H9 (cell line): Measurements from ENCODE around the gene IFI27L1. TPM values are rescaled to one million over a fixed set of nuclear protein-coding genes. Genes with fewer than 3 reads are reported as not detected.

ENCODE experiments used
- DNase-seq: peaks from one replicate; pipeline ENCODE4 v3.0.0-alpha.2; 2017
- H2AFZ ChIP-seq: one replicate; pipeline ENCODE4 v1.6.1; 2013; ENCODE audit warnings: mild to moderate bottlenecking, low read length, control low read depth, moderate library complexity
- H2AK5ac ChIP-seq: 2 replicates; pipeline ENCODE4 v1.6.1; 2013; ENCODE audit warnings: low read length, control low read depth, mixed read lengths; ENCODE audit not compliant: insufficient read length
- H2BK120ac ChIP-seq: one replicate; pipeline ENCODE4 v1.6.1; 2013; ENCODE audit warnings: low read depth, mild to moderate bottlenecking, low read length, control low read depth, inconsistent platforms; ENCODE audit not compliant: poor library complexity, severe bottlenecking
- H2BK12ac ChIP-seq: 2 replicates; pipeline ENCODE4 v1.6.1; 2013; ENCODE audit warnings: low read length, control low read depth, mixed read lengths, low read depth; ENCODE audit not compliant: insufficient read length
- H2BK15ac ChIP-seq: 2 replicates; pipeline ENCODE4 v1.6.1; 2013; ENCODE audit warnings: low read depth, low read length, control low read depth
- H2BK20ac ChIP-seq: one replicate; pipeline ENCODE4 v1.6.1; 2013; ENCODE audit warnings: low read depth, mild to moderate bottlenecking, low read length, control low read depth, inconsistent platforms; ENCODE audit not compliant: poor library complexity, severe bottlenecking
- H2BK5ac ChIP-seq: 2 replicates; pipeline ENCODE4 v1.6.1; 2013; ENCODE audit warnings: low read length, control low read depth, mixed read lengths; ENCODE audit not compliant: insufficient read length
- H3K14ac ChIP-seq: 2 replicates; pipeline ENCODE4 v1.6.1; 2013; ENCODE audit warnings: low read length, control low read depth; ENCODE audit not compliant: insufficient read depth
- H3K18ac ChIP-seq: 2 replicates; pipeline ENCODE4 v1.6.1; 2013; ENCODE audit warnings: low read depth, mild to moderate bottlenecking, mixed read lengths, low read length, control low read depth; ENCODE audit not compliant: insufficient read length
- H3K23ac ChIP-seq: 2 replicates; pipeline ENCODE4 v1.6.1; 2013; ENCODE audit warnings: low read length, control low read depth, mixed read lengths, low read depth; ENCODE audit not compliant: insufficient read length
- H3K23me2 ChIP-seq: 2 replicates; pipeline ENCODE4 v1.6.1; 2013; ENCODE audit warnings: low read depth, mild to moderate bottlenecking, mixed read lengths, low read length, control low read depth; ENCODE audit not compliant: insufficient read length, poor library complexity, severe bottlenecking
- H3K27ac ChIP-seq: 2 replicates; pipeline ENCODE4 v1.5.1; 2013; ENCODE audit warnings: low read length, control low read depth, mixed read lengths, low read depth; ENCODE audit not compliant: insufficient read length
- H3K27me3 ChIP-seq: 2 replicates; pipeline ENCODE4 v1.6.1; 2013; ENCODE audit warnings: low read length, control low read depth, inconsistent platforms; ENCODE audit not compliant: insufficient read depth
- H3K4ac ChIP-seq: 2 replicates; pipeline ENCODE4 v1.6.1; 2013; ENCODE audit warnings: low read depth, mild to moderate bottlenecking, control low read depth, inconsistent platforms, low read length, moderate library complexity
- H3K4me1 ChIP-seq: 2 replicates; pipeline ENCODE4 v1.6.1; 2013; ENCODE audit warnings: low read length, control low read depth, inconsistent platforms; ENCODE audit not compliant: insufficient read depth
- H3K4me2 ChIP-seq: 2 replicates; pipeline ENCODE4 v1.6.1; 2013; ENCODE audit warnings: low read length, control low read depth, mixed read lengths; ENCODE audit not compliant: insufficient read length, insufficient read depth
- H3K56ac ChIP-seq: 2 replicates; pipeline ENCODE4 v1.6.1; 2013; ENCODE audit warnings: low read depth, mild to moderate bottlenecking, mixed read lengths, low read length, control low read depth; ENCODE audit not compliant: insufficient read length
- H3K79me1 ChIP-seq: 2 replicates; pipeline ENCODE4 v1.6.1; 2013; ENCODE audit warnings: low read depth, mild to moderate bottlenecking, moderate library complexity, low read length, control low read depth, inconsistent platforms; ENCODE audit not compliant: insufficient read depth, poor library complexity, severe bottlenecking
- H3K79me2 ChIP-seq: 2 replicates; pipeline ENCODE4 v1.6.1; 2013; ENCODE audit warnings: low read length, control low read depth, inconsistent platforms; ENCODE audit not compliant: insufficient read depth
- H3K9ac ChIP-seq: 2 replicates; pipeline ENCODE4 v1.6.1; 2013; ENCODE audit warnings: low read length, control low read depth, mixed read lengths; ENCODE audit not compliant: insufficient read length; ENCODE audit errors: extremely low read depth
- H3K9me3 ChIP-seq: one replicate; pipeline ENCODE4 v1.6.1; 2013; ENCODE audit warnings: low read depth, low read length, inconsistent platforms; ENCODE audit not compliant: control insufficient read depth
- H3T11ph ChIP-seq: one replicate; pipeline ENCODE4 v1.6.1; 2013; ENCODE audit warnings: mild to moderate bottlenecking, low read length, control low read depth, inconsistent platforms
- H4K20me1 ChIP-seq: one replicate; pipeline ENCODE4 v1.6.1; 2013; ENCODE audit not compliant: control insufficient read depth, insufficient read length, insufficient read depth
- H4K5ac ChIP-seq: 2 replicates; pipeline ENCODE4 v1.6.1; 2013; ENCODE audit warnings: low read depth, mild to moderate bottlenecking, mixed read lengths, low read length, control low read depth; ENCODE audit not compliant: insufficient read length
- H4K8ac ChIP-seq: replicated peaks from 2 replicates; pipeline ENCODE4 v1.6.1; 2013; ENCODE audit warnings: low read length, control low read depth, mixed read lengths, low read depth; ENCODE audit not compliant: insufficient read length
- H4K91ac ChIP-seq: 2 replicates; pipeline ENCODE4 v1.6.1; 2013; ENCODE audit warnings: low read depth, mild to moderate bottlenecking, moderate library complexity, mixed read lengths, low read length, control low read depth; ENCODE audit not compliant: insufficient read length
- H3K27ac Mint-ChIP-seq, 3 experiments: 2 replicates in 2 of 3; 3 replicates in 1 of 3; pipeline ENCODE4 v1.8.0; 2020 to 2021; ENCODE audit warnings: mixed read lengths in 3 of 3, mild to moderate bottlenecking in 1 of 3, moderate library complexity in 1 of 3
- H3K27me3 Mint-ChIP-seq: 2 replicates; pipeline ENCODE4 v1.8.0; 2021; ENCODE audit warnings: low read depth, mild to moderate bottlenecking, moderate library complexity, mixed read lengths
- H3K36me3 Mint-ChIP-seq, 3 experiments: 2 replicates in 2 of 3; 3 replicates in 1 of 3; pipeline ENCODE4 v1.8.0; 2020 to 2021; ENCODE audit warnings: low read depth in 3 of 3, mixed read lengths in 3 of 3; ENCODE audit not compliant: insufficient read depth in 1 of 3
- H3K4me1 Mint-ChIP-seq, 2 experiments: 2 replicates each; pipeline ENCODE4 v1.8.0; 2020; ENCODE audit warnings: mixed read lengths in 2 of 2
- H3K4me3 Mint-ChIP-seq, 2 experiments: 2 replicates in 1 of 2; 3 replicates in 1 of 2; pipeline ENCODE4 v1.8.0; 2020 to 2021; ENCODE audit warnings: mild to moderate bottlenecking in 2 of 2, mixed read lengths in 2 of 2, moderate library complexity in 1 of 2
- H3K9me3 Mint-ChIP-seq, 2 experiments: 2 replicates in 1 of 2; 3 replicates in 1 of 2; pipeline ENCODE4 v1.8.0; 2020; ENCODE audit warnings: mild to moderate bottlenecking in 2 of 2, mixed read lengths in 2 of 2, moderate library complexity in 1 of 2
- whole genome bisulfite sequencing: extraction: QIAGEN DNeasy Blood & Tissue Kit; methylation state at CpG from one replicate; pipeline ENCODE4 v1.1.7; 2013; ENCODE audit warnings: missing lambda C conversion rate, low lambda C conversion rate, mixed read lengths; ENCODE audit not compliant: insufficient read length; ENCODE audit errors: extremely low coverage; 5-methylcytosine and 5-hydroxymethylcytosine counted together
- total RNA-seq: library from RNA; stranded (reverse); gene quantifications from 2 replicates; pipeline ENCODE4 v1.2.1, GENCODE V29; 2021
- TF ChIP-seq, protein P1 (sequence below): fragments of 200-600 bp; sonication (generic); conservative IDR thresholded peaks from 3 replicates; pipeline ENCODE4 v1.8.0; 2021; ENCODE audit warnings: antibody characterized with exemption, mild to moderate bottlenecking

IFI27L1 gene
- total RNA-seq, 1 experiment from 2014 or later: 27.4 TPM

DNA sequence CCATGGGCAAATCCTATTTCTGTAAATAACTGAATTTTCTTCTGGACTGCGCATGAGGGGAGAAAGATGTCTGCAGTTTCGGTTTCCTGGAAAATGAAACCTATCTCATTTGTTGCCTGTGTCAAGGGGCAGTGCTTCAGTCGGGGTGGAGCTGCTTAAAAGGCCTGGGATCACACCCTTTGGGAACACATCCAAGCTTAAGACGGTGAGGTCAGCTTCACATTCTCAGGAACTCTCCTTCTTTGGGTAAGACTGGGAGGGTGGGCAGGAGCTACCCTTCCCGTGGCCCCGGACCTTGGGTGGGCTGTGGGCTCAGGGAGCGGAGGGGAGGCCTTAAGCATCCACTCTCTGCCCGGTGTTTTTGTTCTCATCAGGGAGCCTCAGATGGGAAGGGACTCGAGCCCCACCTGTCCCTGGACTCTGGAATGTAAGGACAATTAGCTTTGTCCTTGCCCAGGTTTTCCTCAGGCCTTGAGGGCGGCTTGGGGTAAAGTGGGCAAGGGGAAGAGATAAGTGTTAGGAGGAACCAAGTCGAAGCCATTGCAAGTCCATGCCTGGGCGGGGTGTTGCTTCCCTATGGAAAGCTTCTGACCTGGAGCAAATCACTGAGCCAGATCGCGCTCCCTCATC lies 29.6 kb downstream of the IFI27L1 start, which contains the start of gene IFI27:
IFI27 (plus strand) TSS at position 185 of the 630 bp plus-strand sequence.
- Histone ChIP-seq H3K9me3 (no peaks in the 10 kb centered on the region), H3K27me3 (no peaks in the 10 kb centered on the region), H3K56ac (no peak within 1 kb of the TSS), H3T11ph (no peak within 1 kb of the TSS), H3K23ac (no peak within 1 kb of the TSS), H4K20me1 (no peaks in the 10 kb centered on the region), H3K4me1 (no peaks in the 10 kb centered on the region), H2BK5ac (no peak within 1 kb of the TSS), H2BK20ac (no peak within 1 kb of the TSS), H2AK5ac (no peak within 1 kb of the TSS), H3K27ac (no peak within 1 kb of the TSS), H3K23me2 (no peaks in the 10 kb centered on the region), H4K91ac (no peak within 1 kb of the TSS), H4K5ac (no peak within 1 kb of the TSS), H4K8ac (no peak within 1 kb of the TSS), H3K4me2 (no peak within 1 kb of the TSS), H2BK120ac (no peak within 1 kb of the TSS), H2BK15ac (no peak within 1 kb of the TSS), H3K79me1 (no peaks in the 10 kb centered on the region), H2AFZ (no peak within 1 kb of the TSS), H3K18ac (peak within 1 kb of the TSS; percentile 30), H2BK12ac (no peak within 1 kb of the TSS), H3K14ac (0 out of 2 replicates have a peak within 1 kb of the TSS, but pooled peaks have one; percentile 43), H3K79me2 (no peaks in the 10 kb centered on the region), H3K9ac (no peak within 1 kb of the TSS), H3K4ac (no peak within 1 kb of the TSS)
- peak within 1 kb of the TSS in 2 of 3 experiments; percentile 52 to 81; a peak in 2 of 7 replicates for H3K27ac Mint-ChIP-seq
- TF ChIP-seq, protein P1, sequence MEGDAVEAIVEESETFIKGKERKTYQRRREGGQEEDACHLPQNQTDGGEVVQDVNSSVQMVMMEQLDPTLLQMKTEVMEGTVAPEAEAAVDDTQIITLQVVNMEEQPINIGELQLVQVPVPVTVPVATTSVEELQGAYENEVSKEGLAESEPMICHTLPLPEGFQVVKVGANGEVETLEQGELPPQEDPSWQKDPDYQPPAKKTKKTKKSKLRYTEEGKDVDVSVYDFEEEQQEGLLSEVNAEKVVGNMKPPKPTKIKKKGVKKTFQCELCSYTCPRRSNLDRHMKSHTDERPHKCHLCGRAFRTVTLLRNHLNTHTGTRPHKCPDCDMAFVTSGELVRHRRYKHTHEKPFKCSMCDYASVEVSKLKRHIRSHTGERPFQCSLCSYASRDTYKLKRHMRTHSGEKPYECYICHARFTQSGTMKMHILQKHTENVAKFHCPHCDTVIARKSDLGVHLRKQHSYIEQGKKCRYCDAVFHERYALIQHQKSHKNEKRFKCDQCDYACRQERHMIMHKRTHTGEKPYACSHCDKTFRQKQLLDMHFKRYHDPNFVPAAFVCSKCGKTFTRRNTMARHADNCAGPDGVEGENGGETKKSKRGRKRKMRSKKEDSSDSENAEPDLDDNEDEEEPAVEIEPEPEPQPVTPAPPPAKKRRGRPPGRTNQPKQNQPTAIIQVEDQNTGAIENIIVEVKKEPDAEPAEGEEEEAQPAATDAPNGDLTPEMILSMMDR: no peak
- H3K4me1 Mint-ChIP-seq: peaks cover 16 to 20% of the 10 kb centered on the region in 2 experiments
- no peaks in the 10 kb centered on the region for H3K9me3 Mint-ChIP-seq
- H3K27me3 Mint-ChIP-seq: peaks cover 2% of the 10 kb centered on the region
- H3K4me3 Mint-ChIP-seq: 0 out of 5 replicates have a peak within 1 kb of the TSS, but pooled peaks of 1 of the 2 experiments have one; percentile 9
- WGBS: no CpG with 5 or more reads among the region's 14 CpGs
- no peaks in the 10 kb centered on the region; a peak in 1 of 7 replicates for H3K36me3 Mint-ChIP-seq
- peak; percentile 28 for DNase-seq
